HepG2 (cell line): ENCODE measurements around the gene RNF114. TPM values are rescaled to one million over a fixed set of nuclear protein-coding genes. Genes with fewer than 3 reads are reported as not detected.

Experiments used
- ETV5 ChIP-seq: IDR thresholded peaks from 2 replicates; pipeline ENCODE4 v1.6.1; 2018; ENCODE audit warnings: missing biosample characterization, missing genetic modification reagents, inconsistent platforms, borderline replicate concordance
- FOSL1 ChIP-seq: sonication (generic); formaldehyde crosslinking; IDR thresholded peaks from 2 replicates; pipeline ENCODE4 v1.9.0; 2021; ENCODE audit warnings: missing genetic modification reagents, borderline replicate concordance
- HMGA1 ChIP-seq: sonication (generic); formaldehyde crosslinking; conservative IDR thresholded peaks from 2 replicates; pipeline ENCODE4 v1.4.0; 2020; ENCODE audit warnings: missing genetic modification reagents
- MTF1 ChIP-seq: sonication (generic); formaldehyde crosslinking; IDR thresholded peaks from 2 replicates; pipeline ENCODE4 v1.5.0; 2020; ENCODE audit warnings: missing genetic modification reagents
- PHB2 ChIP-seq: fragments of 450-650 bp; IDR thresholded peaks from 2 replicates; pipeline ENCODE4 v1.6.1; 2018; ENCODE audit not compliant: partially characterized antibody
- ZNF572 ChIP-seq: sonication (generic); formaldehyde crosslinking; IDR thresholded peaks from 2 replicates; pipeline ENCODE4 v1.5.1; 2020; ENCODE audit warnings: mild to moderate bottlenecking, missing genetic modification reagents
- ZNF839 ChIP-seq: sonication (generic); formaldehyde crosslinking; IDR thresholded peaks from 2 replicates; pipeline ENCODE4 v1.4.0; 2020; ENCODE audit warnings: missing genetic modification reagents, mild to moderate bottlenecking, borderline replicate concordance
- polyA plus RNA-seq, 8 experiments: library from polyadenylated mRNA; depleted of rRNA in 3 of 8; stranded (reverse) in 7 of 8; unstranded in 1 of 8; fragments of >200 nt; fragmentation: Illumina TruSeq in 4 of 8; extraction: Trizol in 4 of 8; gene quantifications; 2 replicates each; pipeline versions ENCODE4 v1.2.1 to v1.2.3, GENCODE V29; 2011 to 2016; ENCODE audit warnings: low read depth in 4 of 8, missing spikeins in 1 of 8, mixed read lengths in 1 of 8; ENCODE audit not compliant: insufficient read depth in 1 of 8
- total RNA-seq, 5 experiments: library from RNA; depleted of rRNA; stranded (reverse); fragments of >200 nt; fragmentation: Illumina TruSeq; extraction: Trizol; gene quantifications; 2 replicates each; pipeline ENCODE4 v1.2.3, GENCODE V29; 2016; ENCODE audit warnings: low read depth in 1 of 5
- TF ChIP-seq, protein P1 (sequence below): sonication (generic); formaldehyde crosslinking; IDR thresholded peaks from 2 replicates; pipeline ENCODE4 v1.5.0; 2020; ENCODE audit warnings: mild to moderate bottlenecking, missing genetic modification reagents, moderate library complexity
- TF ChIP-seq, protein P2 (sequence below): sonication (generic); formaldehyde crosslinking; IDR thresholded peaks from 2 replicates; pipeline ENCODE4 v1.8.0; 2022; ENCODE audit warnings: missing genetic modification reagents, mild to moderate bottlenecking, moderate library complexity, borderline replicate concordance
- TF ChIP-seq, protein P3 (sequence below): sonication (generic); formaldehyde crosslinking; conservative IDR thresholded peaks from 2 replicates; pipeline ENCODE4 v1.5.0; 2020; ENCODE audit warnings: missing genetic modification reagents
- TF ChIP-seq, protein P4 (sequence below): sonication (generic); formaldehyde crosslinking; IDR thresholded peaks from 2 replicates; pipeline ENCODE4 v1.4.0; 2020; ENCODE audit warnings: missing genetic modification reagents
- TF ChIP-seq, protein P5 (sequence below): sonication (generic); formaldehyde crosslinking; IDR thresholded peaks from 2 replicates; pipeline ENCODE4 v1.4.0; 2020; ENCODE audit warnings: missing genetic modification reagents

The RNF114 gene
- total and polyA plus RNA-seq, 2 of the 13 experiments (the other 11 are each of a cell fraction or from before 2014, with no cell fraction given) = 119 to 126 TPM

DNA sequence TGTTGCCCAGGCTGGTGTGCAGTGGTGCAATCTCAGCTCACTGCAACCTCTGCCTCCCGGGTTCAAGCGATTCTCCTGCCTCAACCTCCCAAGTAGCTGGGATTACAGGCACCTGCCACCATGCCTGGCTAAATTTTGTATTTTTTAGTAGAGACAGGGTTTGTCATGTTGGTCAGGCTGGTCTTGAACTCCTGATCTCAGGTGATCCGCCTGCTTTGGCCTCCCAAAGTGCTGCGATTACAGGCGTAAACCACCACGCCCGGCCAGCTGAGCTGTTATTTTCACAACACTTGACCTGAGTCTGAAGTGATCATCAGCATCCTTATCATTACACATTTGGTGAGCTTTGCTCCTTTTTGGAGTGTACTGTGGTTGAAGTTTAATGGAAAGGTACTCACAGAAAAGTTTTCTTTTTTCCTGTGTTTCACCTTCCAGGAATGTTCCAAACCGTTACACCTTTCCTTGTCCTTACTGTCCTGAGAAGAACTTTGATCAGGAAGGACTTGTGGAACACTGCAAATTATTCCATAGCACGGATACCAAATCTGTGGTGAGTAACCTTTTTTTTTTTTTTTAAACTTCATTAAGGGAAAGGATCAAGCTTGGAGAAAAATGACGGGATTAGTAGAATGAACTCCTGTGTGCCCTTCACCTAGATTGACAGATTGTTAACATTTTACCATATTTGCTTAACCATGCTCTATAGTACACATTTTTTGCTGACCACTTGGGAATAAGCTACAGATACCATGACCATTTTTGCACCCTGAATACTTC lies 9.7 kb downstream of the RNF114 start (continued):
- TF ChIP-seq, protein P1, sequence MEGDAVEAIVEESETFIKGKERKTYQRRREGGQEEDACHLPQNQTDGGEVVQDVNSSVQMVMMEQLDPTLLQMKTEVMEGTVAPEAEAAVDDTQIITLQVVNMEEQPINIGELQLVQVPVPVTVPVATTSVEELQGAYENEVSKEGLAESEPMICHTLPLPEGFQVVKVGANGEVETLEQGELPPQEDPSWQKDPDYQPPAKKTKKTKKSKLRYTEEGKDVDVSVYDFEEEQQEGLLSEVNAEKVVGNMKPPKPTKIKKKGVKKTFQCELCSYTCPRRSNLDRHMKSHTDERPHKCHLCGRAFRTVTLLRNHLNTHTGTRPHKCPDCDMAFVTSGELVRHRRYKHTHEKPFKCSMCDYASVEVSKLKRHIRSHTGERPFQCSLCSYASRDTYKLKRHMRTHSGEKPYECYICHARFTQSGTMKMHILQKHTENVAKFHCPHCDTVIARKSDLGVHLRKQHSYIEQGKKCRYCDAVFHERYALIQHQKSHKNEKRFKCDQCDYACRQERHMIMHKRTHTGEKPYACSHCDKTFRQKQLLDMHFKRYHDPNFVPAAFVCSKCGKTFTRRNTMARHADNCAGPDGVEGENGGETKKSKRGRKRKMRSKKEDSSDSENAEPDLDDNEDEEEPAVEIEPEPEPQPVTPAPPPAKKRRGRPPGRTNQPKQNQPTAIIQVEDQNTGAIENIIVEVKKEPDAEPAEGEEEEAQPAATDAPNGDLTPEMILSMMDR = no peak
- TF ChIP-seq, protein P2, sequence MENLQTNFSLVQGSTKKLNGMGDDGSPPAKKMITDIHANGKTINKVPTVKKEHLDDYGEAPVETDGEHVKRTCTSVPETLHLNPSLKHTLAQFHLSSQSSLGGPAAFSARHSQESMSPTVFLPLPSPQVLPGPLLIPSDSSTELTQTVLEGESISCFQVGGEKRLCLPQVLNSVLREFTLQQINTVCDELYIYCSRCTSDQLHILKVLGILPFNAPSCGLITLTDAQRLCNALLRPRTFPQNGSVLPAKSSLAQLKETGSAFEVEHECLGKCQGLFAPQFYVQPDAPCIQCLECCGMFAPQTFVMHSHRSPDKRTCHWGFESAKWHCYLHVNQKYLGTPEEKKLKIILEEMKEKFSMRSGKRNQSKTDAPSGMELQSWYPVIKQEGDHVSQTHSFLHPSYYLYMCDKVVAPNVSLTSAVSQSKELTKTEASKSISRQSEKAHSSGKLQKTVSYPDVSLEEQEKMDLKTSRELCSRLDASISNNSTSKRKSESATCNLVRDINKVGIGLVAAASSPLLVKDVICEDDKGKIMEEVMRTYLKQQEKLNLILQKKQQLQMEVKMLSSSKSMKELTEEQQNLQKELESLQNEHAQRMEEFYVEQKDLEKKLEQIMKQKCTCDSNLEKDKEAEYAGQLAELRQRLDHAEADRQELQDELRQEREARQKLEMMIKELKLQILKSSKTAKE = no peak; the same call in 1 of the 2 replicates
- TF ChIP-seq MTF1 (CRISPR knock-in tag) (no peak), ETV5 (no peak), ZNF572 (CRISPR knock-in tag) (peak; percentile 66; the same call in 1 of the 2 replicates), FOSL1 (peak; percentile 8; the same call in 1 of the 2 replicates), PHB2 (no peak), HMGA1 (CRISPR knock-in tag) (no peak), ZNF839 (CRISPR knock-in tag) (no peak)
- TF ChIP-seq, protein P3, sequence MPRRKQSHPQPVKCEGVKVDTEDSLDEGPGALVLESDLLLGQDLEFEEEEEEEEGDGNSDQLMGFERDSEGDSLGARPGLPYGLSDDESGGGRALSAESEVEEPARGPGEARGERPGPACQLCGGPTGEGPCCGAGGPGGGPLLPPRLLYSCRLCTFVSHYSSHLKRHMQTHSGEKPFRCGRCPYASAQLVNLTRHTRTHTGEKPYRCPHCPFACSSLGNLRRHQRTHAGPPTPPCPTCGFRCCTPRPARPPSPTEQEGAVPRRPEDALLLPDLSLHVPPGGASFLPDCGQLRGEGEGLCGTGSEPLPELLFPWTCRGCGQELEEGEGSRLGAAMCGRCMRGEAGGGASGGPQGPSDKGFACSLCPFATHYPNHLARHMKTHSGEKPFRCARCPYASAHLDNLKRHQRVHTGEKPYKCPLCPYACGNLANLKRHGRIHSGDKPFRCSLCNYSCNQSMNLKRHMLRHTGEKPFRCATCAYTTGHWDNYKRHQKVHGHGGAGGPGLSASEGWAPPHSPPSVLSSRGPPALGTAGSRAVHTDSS (CRISPR knock-in tag) = no peak
- TF ChIP-seq, protein P4, sequence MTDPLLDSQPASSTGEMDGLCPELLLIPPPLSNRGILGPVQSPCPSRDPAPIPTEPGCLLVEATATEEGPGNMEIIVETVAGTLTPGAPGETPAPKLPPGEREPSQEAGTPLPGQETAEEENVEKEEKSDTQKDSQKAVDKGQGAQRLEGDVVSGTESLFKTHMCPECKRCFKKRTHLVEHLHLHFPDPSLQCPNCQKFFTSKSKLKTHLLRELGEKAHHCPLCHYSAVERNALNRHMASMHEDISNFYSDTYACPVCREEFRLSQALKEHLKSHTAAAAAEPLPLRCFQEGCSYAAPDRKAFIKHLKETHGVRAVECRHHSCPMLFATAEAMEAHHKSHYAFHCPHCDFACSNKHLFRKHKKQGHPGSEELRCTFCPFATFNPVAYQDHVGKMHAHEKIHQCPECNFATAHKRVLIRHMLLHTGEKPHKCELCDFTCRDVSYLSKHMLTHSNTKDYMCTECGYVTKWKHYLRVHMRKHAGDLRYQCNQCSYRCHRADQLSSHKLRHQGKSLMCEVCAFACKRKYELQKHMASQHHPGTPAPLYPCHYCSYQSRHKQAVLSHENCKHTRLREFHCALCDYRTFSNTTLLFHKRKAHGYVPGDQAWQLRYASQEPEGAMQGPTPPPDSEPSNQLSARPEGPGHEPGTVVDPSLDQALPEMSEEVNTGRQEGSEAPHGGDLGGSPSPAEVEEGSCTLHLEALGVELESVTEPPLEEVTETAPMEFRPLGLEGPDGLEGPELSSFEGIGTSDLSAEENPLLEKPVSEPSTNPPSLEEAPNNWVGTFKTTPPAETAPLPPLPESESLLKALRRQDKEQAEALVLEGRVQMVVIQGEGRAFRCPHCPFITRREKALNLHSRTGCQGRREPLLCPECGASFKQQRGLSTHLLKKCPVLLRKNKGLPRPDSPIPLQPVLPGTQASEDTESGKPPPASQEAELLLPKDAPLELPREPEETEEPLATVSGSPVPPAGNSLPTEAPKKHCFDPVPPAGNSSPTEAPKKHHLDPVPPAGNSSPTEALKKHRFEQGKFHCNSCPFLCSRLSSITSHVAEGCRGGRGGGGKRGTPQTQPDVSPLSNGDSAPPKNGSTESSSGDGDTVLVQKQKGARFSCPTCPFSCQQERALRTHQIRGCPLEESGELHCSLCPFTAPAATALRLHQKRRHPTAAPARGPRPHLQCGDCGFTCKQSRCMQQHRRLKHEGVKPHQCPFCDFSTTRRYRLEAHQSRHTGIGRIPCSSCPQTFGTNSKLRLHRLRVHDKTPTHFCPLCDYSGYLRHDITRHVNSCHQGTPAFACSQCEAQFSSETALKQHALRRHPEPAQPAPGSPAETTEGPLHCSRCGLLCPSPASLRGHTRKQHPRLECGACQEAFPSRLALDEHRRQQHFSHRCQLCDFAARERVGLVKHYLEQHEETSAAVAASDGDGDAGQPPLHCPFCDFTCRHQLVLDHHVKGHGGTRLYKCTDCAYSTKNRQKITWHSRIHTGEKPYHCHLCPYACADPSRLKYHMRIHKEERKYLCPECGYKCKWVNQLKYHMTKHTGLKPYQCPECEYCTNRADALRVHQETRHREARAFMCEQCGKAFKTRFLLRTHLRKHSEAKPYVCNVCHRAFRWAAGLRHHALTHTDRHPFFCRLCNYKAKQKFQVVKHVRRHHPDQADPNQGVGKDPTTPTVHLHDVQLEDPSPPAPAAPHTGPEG (CRISPR knock-in tag) = no peak
- TF ChIP-seq, protein P5, sequence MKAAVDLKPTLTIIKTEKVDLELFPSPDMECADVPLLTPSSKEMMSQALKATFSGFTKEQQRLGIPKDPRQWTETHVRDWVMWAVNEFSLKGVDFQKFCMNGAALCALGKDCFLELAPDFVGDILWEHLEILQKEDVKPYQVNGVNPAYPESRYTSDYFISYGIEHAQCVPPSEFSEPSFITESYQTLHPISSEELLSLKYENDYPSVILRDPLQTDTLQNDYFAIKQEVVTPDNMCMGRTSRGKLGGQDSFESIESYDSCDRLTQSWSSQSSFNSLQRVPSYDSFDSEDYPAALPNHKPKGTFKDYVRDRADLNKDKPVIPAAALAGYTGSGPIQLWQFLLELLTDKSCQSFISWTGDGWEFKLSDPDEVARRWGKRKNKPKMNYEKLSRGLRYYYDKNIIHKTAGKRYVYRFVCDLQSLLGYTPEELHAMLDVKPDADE (CRISPR knock-in tag) = no peak
